Trophoblast cell (in vitro differentiated cells and primary cell): ENCODE measurements around the gene RLN2.

Experiments
- DNase-seq, 2 donors: peaks; one replicate each; pipeline ENCODE4 v3.0.0-alpha.2; 2016
- H2AFZ ChIP-seq: 2 replicates; pipeline ENCODE4 v1.6.1; 2013; ENCODE audit warnings: low read length, moderate library complexity, mild to moderate bottlenecking; ENCODE audit not compliant: insufficient read depth, poor library complexity
- H2AK5ac ChIP-seq: 2 replicates; pipeline ENCODE4 v1.6.1; 2013; ENCODE audit warnings: mild to moderate bottlenecking, low read length
- H2BK120ac ChIP-seq: 2 replicates; pipeline ENCODE4 v1.6.1; 2013; ENCODE audit warnings: low read length, mild to moderate bottlenecking, moderate library complexity; ENCODE audit not compliant: insufficient read depth, poor library complexity
- H2BK12ac ChIP-seq: 2 replicates; pipeline ENCODE4 v1.6.1; 2013; ENCODE audit warnings: mild to moderate bottlenecking, low read length, moderate library complexity
- H2BK5ac ChIP-seq: 2 replicates; pipeline ENCODE4 v1.6.1; 2013; ENCODE audit warnings: low read length, low read depth, moderate library complexity, mild to moderate bottlenecking; ENCODE audit not compliant: poor library complexity
- H3K14ac ChIP-seq: 2 replicates; pipeline ENCODE4 v1.6.1; 2013; ENCODE audit warnings: mild to moderate bottlenecking, low read length
- H3K18ac ChIP-seq: 2 replicates; pipeline ENCODE4 v1.6.1; 2013; ENCODE audit warnings: mild to moderate bottlenecking, low read length
- H3K23ac ChIP-seq: 2 replicates; pipeline ENCODE4 v1.6.1; 2013; ENCODE audit warnings: low read length
- H3K27ac ChIP-seq: 2 replicates; pipeline ENCODE4 v1.5.1; 2013; ENCODE audit warnings: low read depth, mild to moderate bottlenecking, inconsistent platforms, low read length, moderate library complexity
- H3K27me3 ChIP-seq: 2 replicates; pipeline ENCODE4 v1.6.1; 2013; ENCODE audit warnings: inconsistent platforms, mild to moderate bottlenecking, low read length, moderate library complexity; ENCODE audit not compliant: insufficient read depth
- H3K36me3 ChIP-seq, 2 experiments: 1 replicate in 1 of 2; 2 replicates in 1 of 2; pipeline ENCODE4 v1.6.1; 2013; ENCODE audit warnings: low read length in 2 of 2, mild to moderate bottlenecking in 2 of 2, moderate library complexity in 1 of 2; ENCODE audit not compliant: insufficient read depth in 2 of 2, control insufficient read depth in 1 of 2
- H3K4ac ChIP-seq: 2 replicates; pipeline ENCODE4 v1.6.1; 2013; ENCODE audit warnings: low read depth, mild to moderate bottlenecking, low read length, moderate library complexity
- H3K4me1 ChIP-seq, 2 experiments: 1 replicate in 1 of 2; 2 replicates in 1 of 2; pipeline ENCODE4 v1.6.1; 2013; ENCODE audit warnings: low read length in 2 of 2, mild to moderate bottlenecking in 2 of 2, moderate library complexity in 1 of 2; ENCODE audit not compliant: insufficient read depth in 2 of 2, control insufficient read depth in 1 of 2
- H3K4me2 ChIP-seq: 2 replicates; pipeline ENCODE4 v1.6.1; 2013; ENCODE audit warnings: inconsistent platforms, mild to moderate bottlenecking, low read length, moderate library complexity
- H3K4me3 ChIP-seq: 2 replicates; pipeline ENCODE4 v1.5.1; 2013; ENCODE audit warnings: mild to moderate bottlenecking, low read depth, low read length, inconsistent platforms
- H3K79me1 ChIP-seq: one replicate; pipeline ENCODE4 v1.6.1; 2013; ENCODE audit warnings: low read length
- H3K79me2 ChIP-seq: 2 replicates; pipeline ENCODE4 v1.6.1; 2013; ENCODE audit warnings: low read length, mild to moderate bottlenecking; ENCODE audit not compliant: control insufficient read depth, insufficient read depth, poor library complexity
- H3K9ac ChIP-seq: 2 replicates; pipeline ENCODE4 v1.6.1; 2013; ENCODE audit warnings: mild to moderate bottlenecking, low read length
- H3K9me3 ChIP-seq: 2 replicates; pipeline ENCODE4 v1.6.1; 2013; ENCODE audit warnings: low read depth, mild to moderate bottlenecking, control low read depth, inconsistent platforms, low read length; ENCODE audit not compliant: insufficient read depth
- H4K12ac ChIP-seq: 2 replicates; pipeline ENCODE4 v1.6.1; 2013; ENCODE audit warnings: low read depth, mild to moderate bottlenecking, low read length, moderate library complexity
- H4K8ac ChIP-seq: 2 replicates; pipeline ENCODE4 v1.6.1; 2013; ENCODE audit warnings: low read depth, mild to moderate bottlenecking, low read length, moderate library complexity
- H4K91ac ChIP-seq: one replicate; pipeline ENCODE4 v1.6.1; 2013; ENCODE audit warnings: low read depth, mild to moderate bottlenecking, low read length, moderate library complexity
- WGBS: extraction: QIAGEN DNeasy Blood & Tissue Kit; methylation state at CpG from one replicate; pipeline ENCODE4 v1.1.7; 2013; ENCODE audit warnings: missing lambda C conversion rate; ENCODE audit not compliant: insufficient read length, insufficient coverage; ENCODE audit errors: extremely low coverage; 5-methylcytosine and 5-hydroxymethylcytosine counted together

The RLN2 gene

GRCh38 chr9:5310851-5311250 lies 6.3 kb upstream of the RLN2 start:
- no peak overlapping the region for H2BK12ac ChIP-seq
- no peaks in the 10 kb centered on the region for H3K79me2 ChIP-seq
- no peak overlapping the region for H3K23ac ChIP-seq
- H3K27me3 ChIP-seq = no peaks in the 10 kb centered on the region
- no peaks in the 10 kb centered on the region for H3K36me3 ChIP-seq
- H3K4me1 ChIP-seq = peaks cover 0 to 5% of the 10 kb centered on the region in 2 experiments
- no peak overlapping the region for H2AFZ ChIP-seq
- no peak overlapping the region for H4K8ac ChIP-seq
- H2BK120ac ChIP-seq = no peak overlapping the region
- no peak overlapping the region for H3K27ac ChIP-seq
- H2BK5ac ChIP-seq = no peak overlapping the region
- H3K18ac ChIP-seq = no peak overlapping the region
- no peak overlapping the region for H3K4ac ChIP-seq
- H4K91ac ChIP-seq = no peak overlapping the region
- H3K79me1 ChIP-seq = no peaks in the 10 kb centered on the region
- no peak overlapping the region for H3K4me3 ChIP-seq
- no peak overlapping the region for H4K12ac ChIP-seq
- no peak overlapping the region for H3K9ac ChIP-seq
- H3K14ac ChIP-seq = no peak overlapping the region
- DNase-seq = no peak
- H3K9me3 ChIP-seq = no peaks in the 10 kb centered on the region
- H2AK5ac ChIP-seq = no peak overlapping the region
- no peak overlapping the region for H3K4me2 ChIP-seq

- no peak overlapping the region for H2AK5ac ChIP-seq
- no peak overlapping the region for H3K4me3 ChIP-seq
- no peak overlapping the region for H3K14ac ChIP-seq
- no peak overlapping the region for H2BK120ac ChIP-seq
- no peak overlapping the region for H3K4me2 ChIP-seq
- no peak overlapping the region for H3K23ac ChIP-seq
- H3K9me3 ChIP-seq = no peaks in the 10 kb centered on the region
- H2BK12ac ChIP-seq = no peak overlapping the region
- H3K4me1 ChIP-seq = peaks cover 0 to 5% of the 10 kb centered on the region in 2 experiments
- H3K9ac ChIP-seq = no peak overlapping the region
- no peak overlapping the region for H3K18ac ChIP-seq
- no peaks in the 10 kb centered on the region for H3K27me3 ChIP-seq
- DNase-seq = no peak
- no peak overlapping the region for H4K91ac ChIP-seq
- H3K4ac ChIP-seq = no peak overlapping the region
- no peak overlapping the region for H4K12ac ChIP-seq
- no peak overlapping the region for H2AFZ ChIP-seq
- no peak overlapping the region for H4K8ac ChIP-seq
- no peak overlapping the region for H2BK5ac ChIP-seq
- no peaks in the 10 kb centered on the region for H3K79me2 ChIP-seq
- WGBS = no CpG with 5 or more reads among the region's 2 CpGs
- no peak overlapping the region for H3K27ac ChIP-seq
- no peaks in the 10 kb centered on the region for H3K79me1 ChIP-seq
- H3K36me3 ChIP-seq = no peaks in the 10 kb centered on the region
Observed at GRCh38 chr9:5305741-5306140, 1.2 kb upstream of the RLN2 start.

GRCh38 chr9:5301544-5301943 lies 3.0 kb downstream of the RLN2 start:
- no peak overlapping the region for H2AK5ac ChIP-seq
- no peak overlapping the region for H4K8ac ChIP-seq
- H2AFZ ChIP-seq = no peak overlapping the region
- H2BK120ac ChIP-seq = no peak overlapping the region
- no peaks in the 10 kb centered on the region for H3K27me3 ChIP-seq
- no peak overlapping the region for H3K4me2 ChIP-seq
- H2BK12ac ChIP-seq = no peak overlapping the region
- no peak overlapping the region for H4K91ac ChIP-seq
- H3K79me2 ChIP-seq = no peaks in the 10 kb centered on the region
- H3K27ac ChIP-seq = no peak overlapping the region
- H3K9me3 ChIP-seq = no peaks in the 10 kb centered on the region
- no peak overlapping the region for H3K23ac ChIP-seq
- no peaks in the 10 kb centered on the region for H3K36me3 ChIP-seq
- no peak overlapping the region for H4K12ac ChIP-seq
- no peak overlapping the region for H3K4ac ChIP-seq
- no peak overlapping the region for H3K9ac ChIP-seq
- WGBS = no CpG with 5 or more reads among the region's 4 CpGs
- H3K4me1 ChIP-seq = no peaks in the 10 kb centered on the region
- H2BK5ac ChIP-seq = no peak overlapping the region
- no peak overlapping the region for H3K4me3 ChIP-seq
- H3K79me1 ChIP-seq = no peaks in the 10 kb centered on the region
- no peak for DNase-seq
- no peak overlapping the region for H3K14ac ChIP-seq
- no peak overlapping the region for H3K18ac ChIP-seq

GRCh38 chr9:5292141-5292540 lies 12.4 kb downstream of the RLN2 start:
- H3K79me2 ChIP-seq = no peaks in the 10 kb centered on the region
- H3K23ac ChIP-seq = no peak overlapping the region
- H3K36me3 ChIP-seq = no peaks in the 10 kb centered on the region
- no peak overlapping the region for H3K18ac ChIP-seq
- H4K12ac ChIP-seq = no peak overlapping the region
- no peak overlapping the region for H2AK5ac ChIP-seq
- H3K14ac ChIP-seq = no peak overlapping the region
- DNase-seq = no peak
- no peak overlapping the region for H4K91ac ChIP-seq
- no peak overlapping the region for H3K4ac ChIP-seq
- no peaks in the 10 kb centered on the region for H3K9me3 ChIP-seq
- no peak overlapping the region for H3K4me3 ChIP-seq
- no peak overlapping the region for H2BK12ac ChIP-seq
- no CpG with 5 or more reads among the region's 1 CpG for whole genome bisulfite sequencing
- no peak overlapping the region for H4K8ac ChIP-seq
- no peak overlapping the region for H2AFZ ChIP-seq
- no peak overlapping the region for H3K27ac ChIP-seq
- H3K4me2 ChIP-seq = no peak overlapping the region
- H3K4me1 ChIP-seq = no peaks in the 10 kb centered on the region
- H2BK5ac ChIP-seq = no peak overlapping the region
- H3K79me1 ChIP-seq = no peaks in the 10 kb centered on the region
- no peaks in the 10 kb centered on the region for H3K27me3 ChIP-seq
- H2BK120ac ChIP-seq = no peak overlapping the region
- no peak overlapping the region for H3K9ac ChIP-seq
